ENCODE measurements around the gene CYB5A. TPM values are rescaled to one million over a fixed set of nuclear protein-coding genes. Genes with fewer than 3 reads are reported as not detected.
A peak's percentile ranks its signal among the peaks of the same experiment; 100 is the strongest.

CYB5A gene
- total and polyA plus RNA-seq, 8 donors = 238 to 508 (median 259) TPM

- H3K4me1 ChIP-seq = peaks cover 11 to 16% of the 10 kb centered on the region in 2 donors
- no peaks in the 10 kb centered on the region for H3K27me3 ChIP-seq
- no peaks in the 10 kb centered on the region for H3K9me3 ChIP-seq
- intact Hi-C loops (cut with DNase I) = no loop called here
- no peaks in the 10 kb centered on the region for H3K36me3 ChIP-seq
- no peak for TF ChIP-seq CTCF (IDR thresholded peaks at IDR 0.05)
- DNase-seq (peak in 1 of 4 donors; percentile 75), ATAC-seq (peak; percentile 94)
- no peak overlapping the region for H3K4me3 ChIP-seq
- H3K27ac ChIP-seq = peak overlapping the region; percentile 57 to 59
Observed at GRCh38 chr18:74234326-74235171, 57.2 kb downstream of the CYB5A start.

GRCh38 chr18:74233933-74234325, 57.8 kb downstream of the CYB5A start:
- ATAC-seq (peak; percentile 8), DNase-seq (no peak)
- no peaks in the 10 kb centered on the region for H3K27me3 ChIP-seq
- no peak for TF ChIP-seq CTCF (IDR thresholded peaks at IDR 0.05)
- peak overlapping the region in 1 of 2 donors; percentile 57 for H3K27ac ChIP-seq
- no peak overlapping the region for H3K4me3 ChIP-seq
- intact Hi-C loops (cut with DNase I) = no loop called here
- peaks cover 11 to 16% of the 10 kb centered on the region in 2 donors for H3K4me1 ChIP-seq
- no peaks in the 10 kb centered on the region for H3K36me3 ChIP-seq
- H3K9me3 ChIP-seq = no peaks in the 10 kb centered on the region

- intact Hi-C loops (cut with DNase I) = no loop called here
Observed at GRCh38 chr18:74230922-74231714, 60.6 kb downstream of the CYB5A start.

GRCh38 chr18:74229891-74230290, 61.9 kb downstream of the CYB5A start:
- H3K27ac ChIP-seq = no peak overlapping the region
- intact Hi-C loops (cut with DNase I) = no loop called here
- no peak for TF ChIP-seq CTCF (IDR thresholded peaks at IDR 0.05)
- DNase-seq (no peak), ATAC-seq (no peak)
- H3K27me3 ChIP-seq = no peaks in the 10 kb centered on the region
- no peaks in the 10 kb centered on the region for H3K9me3 ChIP-seq
- no peaks in the 10 kb centered on the region for H3K36me3 ChIP-seq
- H3K4me1 ChIP-seq = peaks cover 10 to 11% of the 10 kb centered on the region in 2 donors
- no peak overlapping the region for H3K4me3 ChIP-seq

More at GRCh38 chr18:74230922-74231714, 60.6 kb downstream of the CYB5A start:
- H3K9me3 ChIP-seq = no peaks in the 10 kb centered on the region
- no peak for TF ChIP-seq CTCF (IDR thresholded peaks at IDR 0.05)
- H3K27me3 ChIP-seq = no peaks in the 10 kb centered on the region
- no peaks in the 10 kb centered on the region for H3K36me3 ChIP-seq
- H3K4me1 ChIP-seq = peaks cover 11 to 16% of the 10 kb centered on the region in 2 donors
- no peak overlapping the region for H3K4me3 ChIP-seq
- H3K27ac ChIP-seq = no peak overlapping the region
- ATAC-seq = peak; percentile 45
- no peak for DNase-seq

- Histone ChIP-seq H3K4me1 (peaks cover 1 to 5% of the 10 kb centered on the region in 2 donors), H3K9me3 (no peaks in the 10 kb centered on the region), H3K27me3 (no peaks in the 10 kb centered on the region), H3K36me3 (no peaks in the 10 kb centered on the region), H3K4me3 (no peak overlapping the region), H3K27ac (no peak overlapping the region)
- intact Hi-C loops (cut with DNase I) = no loop called here
- TF ChIP-seq CTCF (IDR thresholded peaks at IDR 0.05) = no peak
- ATAC-seq = no peak
- no peak for DNase-seq
Observed at GRCh38 chr18:74229005-74229404, 62.8 kb downstream of the CYB5A start.

All from left lung (tissue), 10 donors.